ENCODE measurements around the gene MICB. TPM values are rescaled to one million over a fixed set of nuclear protein-coding genes. Genes with fewer than 3 reads are reported as not detected.
A peak's percentile ranks its signal among the peaks of the same experiment; 100 is the strongest.

The MICB gene
- total RNA-seq, 1 experiment from 2014 or later, result 37.0 TPM

- Mint-ChIP-seq H3K27me3 (ENCODE audit: low read depth) (no peaks in the 10 kb centered on the region), H3K27ac (peak overlapping the region; percentile 98), H3K4me3 (peak overlapping the region; percentile 99), H3K9me3 (no peaks in the 10 kb centered on the region), H3K4me1 (peaks cover 40% of the 10 kb centered on the region), H3K36me3 (peaks cover 54% of the 10 kb centered on the region)
- ChIA-PET POLR2A (interaction anchor here (0.5 to 2.5 kb wide), 6 partner anchors 11 to 309 kb away, joined by 4 to 22 read pairs (median 6); partner anchors contain the start of genes MCCD1, MICB and PRRC2A), CTCF (interaction anchor here (0.9 to 4.8 kb wide), 2 partner anchors 12 to 58 kb away, joined by 4 to 23 read pairs; partner anchors contain the start of gene MCCD1)
- TF ChIP-seq IRF1 (CRISPR knock-in tag; IDR thresholded peaks at IDR 0.05), result no peak
- no peak for TF ChIP-seq NFE2L1 (CRISPR knock-in tag; IDR thresholded peaks at IDR 0.05)
- no peak for TF ChIP-seq GRHL2 (CRISPR knock-in tag; IDR thresholded peaks at IDR 0.05; ENCODE audit: insufficient replicate concordance, severe bottlenecking)
- ATAC-seq (no peak), DNase-seq (ENCODE audit: low spot score) (no peak)
Measured at GRCh38 chr6:31540640-31541039, 42.7 kb downstream of the MICB start.

GRCh38 chr6:31541059-31541657, 43.2 kb downstream of the MICB start:
- H3K27ac Mint-ChIP-seq, result peak overlapping the region; percentile 98
- POLR2A ChIA-PET, result interaction anchor here (0.5 to 2.5 kb wide), 16 partner anchors 10 to 308 kb away, joined by 3 to 22 read pairs (median 4); partner anchors contain the start of genes BAG6, DDAH2, GPANK1 and HSPA1B
- peaks cover 49% of the 10 kb centered on the region for H3K36me3 Mint-ChIP-seq
- peak overlapping the region; percentile 99 for H3K4me3 Mint-ChIP-seq
- H3K9me3 Mint-ChIP-seq, result no peaks in the 10 kb centered on the region
- DNase-seq (ENCODE audit: low spot score) (no peak), ATAC-seq (no peak)
- CTCF ChIA-PET, result interaction anchor here (0.7 to 4.8 kb wide), 8 partner anchors 10 to 454 kb away, joined by 3 to 23 read pairs (median 6); partner anchors contain the start of gene LST1
- no peaks in the 10 kb centered on the region for H3K27me3 Mint-ChIP-seq (ENCODE audit: low read depth)
- TF ChIP-seq SP1 (CRISPR knock-in tag; conservative IDR thresholded peaks at IDR 0.05) (no peak), E2F5 (CRISPR knock-in tag; IDR thresholded peaks at IDR 0.05) (no peak), NFYB (CRISPR knock-in tag; conservative IDR thresholded peaks at IDR 0.05; ENCODE audit: low read depth) (no peak), FOXK1 (CRISPR knock-in tag; IDR thresholded peaks at IDR 0.05) (0 out of 2 replicates have a peak, but pooled peaks have one; percentile 18), EMX1 (CRISPR knock-in tag; IDR thresholded peaks at IDR 0.05) (0 out of 2 replicates have a peak, but pooled peaks have one; percentile 11), KAT7 (CRISPR knock-in tag; IDR thresholded peaks at IDR 0.05; ENCODE audit: borderline replicate concordance) (0 out of 2 replicates have a peak, but pooled peaks have one; percentile 81)
- H3K4me1 Mint-ChIP-seq, result peaks cover 46% of the 10 kb centered on the region

GRCh38 chr6:31541658-31542521, 43.9 kb downstream of the MICB start, which contains the start of gene DDX39B:
Gene DDX39B, minus strand, starts transcription at chr6:31542003. Its CDS starts 1,471 bp downstream, at chr6:31540532.
- ChIA-PET CTCF (interaction anchor here (0.7 to 4.8 kb wide), 10 partner anchors 9 to 455 kb away, joined by 3 to 23 read pairs (median 4); partner anchors contain the start of gene LST1), POLR2A (interaction anchor here (0.5 to 2.5 kb wide), 16 partner anchors 9 to 286 kb away, joined by 3 to 22 read pairs (median 4); partner anchors contain the start of genes BAG6, C6orf47, DDAH2 and GPANK1)
- H3K4me1 Mint-ChIP-seq, result peaks cover 48% of the 10 kb centered on the region
- ATAC-seq (peak; percentile 66), DNase-seq (ENCODE audit: low spot score) (peak; percentile 93)
- H3K9me3 Mint-ChIP-seq, result no peaks in the 10 kb centered on the region
- peak within 1 kb of the TSS; percentile 99 for H3K4me3 Mint-ChIP-seq
- no peaks in the 10 kb centered on the region for H3K27me3 Mint-ChIP-seq (ENCODE audit: low read depth)
- peak within 1 kb of the TSS; percentile 98 for H3K27ac Mint-ChIP-seq
- peaks cover 41% of the 10 kb centered on the region for H3K36me3 Mint-ChIP-seq
- TF ChIP-seq CREM (CRISPR knock-in tag; IDR thresholded peaks at IDR 0.05) (peak; percentile 39; the same call in 1 of the 2 replicates), RELA (CRISPR knock-in tag; IDR thresholded peaks at IDR 0.05; ENCODE audit: borderline replicate concordance) (no peak), ZNF281 (CRISPR knock-in tag; IDR thresholded peaks at IDR 0.05) (0 out of 2 replicates have a peak, but pooled peaks have one; percentile 21), ZNF423 (CRISPR knock-in tag; IDR thresholded peaks at IDR 0.05) (no peak), EMX1 (CRISPR knock-in tag; IDR thresholded peaks at IDR 0.05) (0 out of 2 replicates have a peak, but pooled peaks have one; percentile 19), USF1 (CRISPR knock-in tag; IDR thresholded peaks at IDR 0.05) (peak; percentile 37; the same call in 1 of the 2 replicates), ZMAT4 (CRISPR knock-in tag; IDR thresholded peaks at IDR 0.05) (no peak), PRDM15 (CRISPR knock-in tag; IDR thresholded peaks at IDR 0.05) (no peak), TEAD1 (CRISPR knock-in tag; IDR thresholded peaks at IDR 0.05) (0 out of 2 replicates have a peak, but pooled peaks have one; percentile 46)
